ENCODE measurements around the gene DUOXA1.

DNA sequence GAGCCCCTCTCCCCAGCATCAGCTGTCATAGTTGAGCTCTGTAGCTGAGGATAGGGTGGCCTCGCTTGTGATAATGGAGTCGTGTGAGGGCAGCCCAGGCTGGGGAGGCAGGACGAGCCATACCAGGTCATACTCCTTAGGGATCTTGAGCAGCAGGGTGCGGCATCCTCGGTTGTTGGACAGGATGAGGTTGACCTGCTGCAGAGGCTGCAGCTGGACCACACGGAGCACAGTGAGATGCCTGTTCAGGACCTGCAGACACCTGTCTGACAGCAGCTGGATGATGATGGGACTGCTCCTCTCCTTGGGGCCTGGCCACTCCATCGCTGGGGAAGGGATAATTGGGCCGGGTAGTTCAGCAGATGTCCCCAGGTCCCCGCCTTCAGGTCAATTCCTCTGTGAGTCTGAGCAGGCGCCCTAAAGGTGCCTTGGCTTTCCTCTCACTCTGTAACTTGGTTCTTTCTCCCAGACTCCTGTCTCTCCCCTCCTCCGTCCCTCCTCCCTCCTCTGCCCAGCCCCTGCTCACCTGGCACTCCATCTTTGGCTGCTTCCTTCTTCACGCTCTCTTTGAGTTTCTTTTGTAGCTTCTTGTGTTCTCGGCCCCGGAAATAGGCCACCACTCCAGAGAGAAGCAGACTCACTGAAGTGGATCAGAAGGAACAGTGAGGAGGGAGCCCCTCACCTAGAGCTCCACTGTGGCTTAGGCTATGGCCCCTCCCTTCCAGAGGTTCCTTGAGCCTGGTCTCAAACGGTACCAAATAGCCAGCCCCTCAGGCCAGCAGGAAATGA, 23.5 kb downstream of the DUOXA1 start:
- TF ChIP-seq POLR2A (IDR thresholded peaks at IDR 0.05), result no peak
- TF ChIP-seq EP300 (IDR thresholded peaks at IDR 0.05), result no peak
- TF ChIP-seq, protein P1, sequence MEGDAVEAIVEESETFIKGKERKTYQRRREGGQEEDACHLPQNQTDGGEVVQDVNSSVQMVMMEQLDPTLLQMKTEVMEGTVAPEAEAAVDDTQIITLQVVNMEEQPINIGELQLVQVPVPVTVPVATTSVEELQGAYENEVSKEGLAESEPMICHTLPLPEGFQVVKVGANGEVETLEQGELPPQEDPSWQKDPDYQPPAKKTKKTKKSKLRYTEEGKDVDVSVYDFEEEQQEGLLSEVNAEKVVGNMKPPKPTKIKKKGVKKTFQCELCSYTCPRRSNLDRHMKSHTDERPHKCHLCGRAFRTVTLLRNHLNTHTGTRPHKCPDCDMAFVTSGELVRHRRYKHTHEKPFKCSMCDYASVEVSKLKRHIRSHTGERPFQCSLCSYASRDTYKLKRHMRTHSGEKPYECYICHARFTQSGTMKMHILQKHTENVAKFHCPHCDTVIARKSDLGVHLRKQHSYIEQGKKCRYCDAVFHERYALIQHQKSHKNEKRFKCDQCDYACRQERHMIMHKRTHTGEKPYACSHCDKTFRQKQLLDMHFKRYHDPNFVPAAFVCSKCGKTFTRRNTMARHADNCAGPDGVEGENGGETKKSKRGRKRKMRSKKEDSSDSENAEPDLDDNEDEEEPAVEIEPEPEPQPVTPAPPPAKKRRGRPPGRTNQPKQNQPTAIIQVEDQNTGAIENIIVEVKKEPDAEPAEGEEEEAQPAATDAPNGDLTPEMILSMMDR (IDR thresholded peaks at IDR 0.05), result no peak

All from tibial nerve (tissue), 4 donors.